ELR (cell line): ENCODE measurements around the gene GFAP.

Experiments
- DNase-seq: peaks from one replicate; pipeline ENCODE4 v3.0.0-alpha.2; 2015; ENCODE audit warnings: low read depth

GFAP gene

GRCh38 chr17:44899074-44899782, 16.1 kb downstream of the GFAP start, which contains the start of gene EFTUD2:
Gene EFTUD2, minus strand, starts transcription at chr17:44899445. Its CDS starts 4,924 bp downstream, at chr17:44894521.
- DNase-seq: peak; percentile 95

- peak; percentile 77 for DNase-seq
Observed at GRCh38 chr17:44898768-44899073, 16.6 kb downstream of the GFAP start.

- DNase-seq: no peak
Observed at GRCh38 chr17:44894642-44895041, 20.7 kb downstream of the GFAP start.

GRCh38 chr17:44892250-44892649, 23.1 kb downstream of the GFAP start:
- DNase-seq: no peak

DNA sequence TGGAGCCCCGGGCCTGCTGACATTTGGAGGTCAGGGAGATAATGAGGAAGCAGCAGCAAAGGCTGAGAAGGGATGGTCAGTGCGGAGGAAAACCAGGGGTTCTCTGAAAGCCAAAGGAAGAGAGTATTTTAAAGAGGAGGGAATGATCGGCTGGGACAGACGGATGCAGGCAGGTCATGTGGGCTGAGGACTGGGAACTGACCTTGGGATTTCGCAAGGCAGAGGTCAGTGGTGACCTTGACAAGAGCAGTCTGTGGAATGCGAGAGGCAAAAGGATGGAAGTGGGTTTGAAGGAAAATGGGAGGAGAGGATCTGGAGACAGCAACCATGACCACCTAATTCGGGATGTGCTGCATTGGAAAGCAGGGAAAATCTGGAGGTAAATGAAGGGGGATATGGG, 26.3 kb downstream of the GFAP start:
- no peak for DNase-seq

DNA sequence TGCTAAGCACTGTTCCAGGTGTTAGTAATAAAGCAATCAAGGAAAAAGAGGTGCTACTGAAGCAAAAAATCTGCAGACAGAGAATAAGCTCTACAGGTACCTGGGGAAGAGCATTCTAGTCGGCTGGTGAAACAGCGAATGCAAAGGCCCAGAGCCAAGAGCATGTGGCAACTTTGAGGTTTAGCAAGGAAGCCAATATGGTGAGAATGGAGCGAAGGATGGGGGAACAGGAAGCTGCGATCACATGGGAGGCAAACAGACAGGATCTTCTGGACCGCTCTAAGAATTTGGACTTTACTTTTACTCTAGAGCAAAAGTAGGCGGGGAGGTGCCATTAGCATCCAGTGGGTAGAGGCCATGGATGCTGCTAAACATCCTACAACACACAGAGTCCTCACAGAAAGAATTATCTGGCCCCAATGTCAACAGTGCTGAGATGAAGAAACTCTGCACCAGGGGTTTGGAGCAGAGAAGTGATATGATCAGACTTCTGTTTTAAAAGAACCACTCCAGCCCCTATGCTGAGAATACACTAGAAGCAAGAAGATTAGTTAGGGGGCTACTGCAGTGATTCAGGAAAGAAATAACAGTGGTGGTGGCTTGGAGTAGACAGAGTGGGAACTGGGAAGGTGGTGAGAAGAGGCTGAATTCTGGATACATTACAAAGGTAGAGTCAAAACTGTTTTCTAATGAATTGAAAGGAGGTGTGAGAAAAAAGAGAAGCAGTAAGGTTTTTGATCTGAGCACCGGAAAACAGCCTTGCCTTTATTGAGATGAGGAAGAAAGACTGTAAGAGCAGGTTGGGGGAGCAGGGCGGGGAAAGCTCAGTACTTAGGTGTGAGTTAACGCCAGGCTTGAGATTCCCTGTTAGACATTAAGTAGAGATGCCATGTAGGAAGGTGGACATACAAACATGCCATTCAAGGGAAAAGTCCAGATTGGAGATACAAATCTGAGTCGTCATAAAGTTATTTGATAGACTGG, 27.0 kb downstream of the GFAP start:
- DNase-seq: no peak

DNA sequence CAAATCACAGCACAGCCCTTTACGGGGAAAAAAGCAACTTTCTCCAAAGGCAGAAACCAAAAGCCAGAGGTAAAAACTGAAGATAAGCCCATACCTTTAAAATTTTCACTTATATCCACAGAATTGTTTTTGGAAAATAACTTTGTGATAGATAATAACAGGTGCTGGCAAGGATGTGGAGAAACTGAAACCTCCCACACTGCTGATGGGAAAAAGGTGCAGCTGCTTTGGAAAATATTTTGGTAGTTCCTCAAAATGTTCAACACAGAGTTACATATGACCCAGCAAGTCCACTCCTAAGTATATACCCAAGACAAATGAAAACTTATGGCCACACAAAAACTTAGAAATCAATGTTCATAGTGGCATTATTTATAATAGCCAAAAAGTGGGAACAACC, 28.3 kb downstream of the GFAP start:
- no peak for DNase-seq

DNA sequence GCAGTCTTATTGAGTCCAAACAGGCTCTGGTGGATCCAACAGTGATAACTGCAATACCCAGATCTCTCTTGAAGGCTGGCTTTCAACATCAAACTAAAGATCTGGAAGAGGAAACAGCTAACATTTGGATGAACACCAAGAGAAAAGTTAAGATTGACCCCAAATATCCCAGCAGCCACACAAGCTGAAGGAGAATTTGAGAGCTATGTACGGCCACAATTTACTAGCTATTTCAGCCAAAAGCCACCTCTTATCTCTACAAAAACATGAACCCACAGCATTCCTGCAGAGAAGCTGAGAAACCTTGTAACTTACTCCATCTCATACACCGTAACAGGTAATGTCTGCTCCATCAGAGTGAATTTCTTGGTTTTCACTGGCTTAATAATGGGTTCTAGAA, 30.4 kb downstream of the GFAP start:
- no peak for DNase-seq

DNA sequence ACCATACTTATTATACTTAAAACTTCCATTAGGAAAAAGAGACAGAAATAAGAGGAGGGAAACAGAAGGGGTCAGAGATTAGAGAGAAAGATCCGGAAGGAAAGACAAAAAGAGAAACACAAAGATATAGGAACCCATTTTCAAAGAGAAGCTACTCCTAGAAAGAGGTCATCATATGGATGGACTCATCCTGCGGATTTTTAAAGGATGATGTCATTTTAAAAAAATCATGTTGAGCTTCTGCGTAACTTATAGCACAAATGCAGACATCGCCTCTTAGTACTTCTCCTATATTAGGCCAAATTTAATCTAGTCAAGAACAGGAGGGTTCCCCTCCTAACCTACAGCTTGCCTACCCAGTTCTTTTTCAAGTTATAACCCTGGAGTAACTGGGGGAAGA, 34.2 kb downstream of the GFAP start:
- peak; percentile 32 for DNase-seq

- no peak for DNase-seq
Observed at GRCh38 chr17:44880062-44880461, 35.2 kb downstream of the GFAP start.

DNA sequence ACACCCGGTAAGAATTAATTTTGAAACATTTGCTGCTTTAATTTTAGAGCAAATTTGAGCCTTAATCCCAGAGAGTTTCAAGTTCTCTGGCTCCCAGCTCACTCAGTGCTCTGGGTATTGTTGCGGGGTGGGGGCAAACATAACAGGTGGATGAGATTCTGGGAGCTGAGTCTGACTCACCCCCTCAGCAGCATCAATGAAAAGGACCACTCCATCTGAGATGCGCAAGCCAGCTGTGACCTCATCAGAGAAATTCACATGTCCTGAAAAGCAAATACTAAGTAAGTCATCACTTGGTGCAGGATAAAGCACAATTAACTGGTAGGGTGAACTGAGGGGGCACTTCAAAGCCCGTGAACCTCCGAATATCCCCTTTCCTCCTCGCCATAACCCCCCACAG, 35.9 kb downstream of the GFAP start:
- no peak for DNase-seq

DNA sequence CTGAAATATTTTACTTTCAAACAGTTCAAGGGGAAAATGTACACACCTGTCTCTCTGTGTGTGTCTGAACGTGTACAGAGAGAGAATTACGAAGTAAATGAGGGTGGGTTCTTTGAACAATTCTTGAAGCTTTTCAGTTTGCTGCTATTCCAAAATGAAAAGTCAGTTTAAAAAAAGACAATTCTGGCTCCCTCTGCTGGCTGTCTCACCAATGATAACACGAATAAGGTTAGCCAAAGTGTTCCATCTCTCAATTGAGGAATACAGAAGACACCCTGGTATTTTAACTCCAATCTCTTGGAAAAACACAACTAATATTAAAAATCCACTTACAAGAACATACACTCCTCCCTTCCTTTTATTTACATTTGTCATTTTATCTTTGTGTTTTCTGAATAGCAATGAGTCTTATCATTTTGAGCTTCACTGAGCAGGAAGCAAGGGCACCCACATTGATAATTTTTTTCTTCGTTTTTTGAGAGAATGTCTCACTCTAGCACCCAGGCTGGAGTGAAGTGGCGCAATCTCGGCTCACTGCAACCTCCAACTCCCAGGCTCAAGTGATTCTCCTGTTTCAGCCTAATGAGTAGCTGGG, 36.6 kb downstream of the GFAP start:
- DNase-seq: peak; percentile 68

GRCh38 chr17:44877121-44877520, 38.2 kb downstream of the GFAP start:
- no peak for DNase-seq

- DNase-seq: no peak
Observed at GRCh38 chr17:44875761-44876160, 39.5 kb downstream of the GFAP start.

GRCh38 chr17:44872131-44872768, 43.0 kb downstream of the GFAP start:
- DNase-seq: no peak

DNA sequence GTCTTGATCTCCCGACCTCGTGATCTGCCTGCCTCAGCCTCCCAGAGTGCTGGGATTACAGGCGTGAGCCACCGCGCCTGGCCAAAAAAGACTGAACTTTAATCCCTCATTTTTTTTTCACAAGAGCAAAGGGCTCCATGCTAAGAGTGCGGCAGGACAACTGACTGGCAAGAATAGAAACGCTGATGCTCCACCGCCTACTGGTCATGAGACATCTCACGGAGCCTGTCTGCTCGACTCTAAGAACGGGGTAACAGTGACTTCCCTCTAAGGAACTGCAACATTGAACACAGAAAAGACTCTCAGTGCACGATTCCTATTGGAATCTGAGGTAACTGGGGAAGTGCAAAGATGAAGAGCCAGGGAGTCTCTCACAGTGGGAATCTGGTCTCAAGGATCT, 43.7 kb downstream of the GFAP start:
- DNase-seq: no peak

DNA sequence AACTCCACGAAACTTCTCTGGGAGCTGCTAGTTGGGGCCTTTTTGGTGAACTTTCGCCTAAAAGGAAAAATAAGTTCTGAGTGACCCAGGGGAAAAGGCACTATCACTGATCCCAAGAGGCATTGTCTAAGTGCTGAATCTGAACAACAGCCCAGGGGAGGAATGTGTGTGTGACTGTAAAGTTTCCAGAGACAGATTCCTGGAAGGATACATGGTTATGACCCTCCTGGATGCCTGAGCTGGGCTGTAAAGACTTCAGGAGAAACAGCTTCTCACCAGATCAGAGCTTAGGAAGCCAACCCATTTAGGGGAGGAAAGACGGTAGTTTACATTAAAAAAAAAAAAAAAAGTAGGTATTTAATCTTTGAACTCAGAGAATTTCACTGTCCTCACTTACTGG, 47.5 kb downstream of the GFAP start:
- DNase-seq: no peak

- no peak for DNase-seq
Observed at GRCh38 chr17:44865931-44866330, 49.4 kb downstream of the GFAP start.

- peak; percentile 88 for DNase-seq
Observed at GRCh38 chr17:44865231-44865660, 50.1 kb downstream of the GFAP start.

DNA sequence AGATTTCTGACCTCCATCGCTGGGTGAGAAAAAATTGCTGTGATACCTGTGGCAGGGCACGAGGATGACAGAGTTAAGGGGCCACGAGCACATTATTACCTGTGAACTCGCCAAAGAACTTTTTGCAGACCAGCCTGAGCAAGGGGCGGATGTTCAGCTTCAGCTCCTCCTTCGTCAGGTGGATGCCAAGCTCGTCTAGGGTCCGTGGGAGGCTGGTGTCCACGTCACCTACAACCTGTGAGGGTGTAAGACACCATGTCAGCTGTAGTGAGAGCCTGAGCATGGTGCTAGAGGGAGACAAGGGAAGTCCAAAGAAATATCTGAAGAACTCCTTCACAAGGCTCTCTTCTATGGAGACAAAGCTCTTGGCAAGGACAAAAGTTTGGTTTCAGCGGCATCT, 50.5 kb downstream of the GFAP start:
- DNase-seq: no peak

GRCh38 chr17:44863061-44863918, 52.0 kb downstream of the GFAP start:
- no peak for DNase-seq
